H54 (cell line): ENCODE measurements around the gene SECISBP2.
A peak's percentile ranks its signal among the peaks of the same experiment; 100 is the strongest.

Experiments used
- DNase-seq: peaks from one replicate; pipeline ENCODE4 v3.0.0; 2011; ENCODE audit warnings: low spot score, mixed read lengths; ENCODE audit not compliant: insufficient read length
- FAIRE-seq: peaks from 3 replicates; lab custom pipeline; 2011; peaks lifted over from hg19 to GRCh38; lab: Jason Lieb, UNC
- POLR2A ChIP-seq: IDR thresholded peaks from 2 replicates; pipeline ENCODE4 v1.6.1; 2011; ENCODE audit warnings: low read depth, mild to moderate bottlenecking, low read length

SECISBP2 gene

DNA sequence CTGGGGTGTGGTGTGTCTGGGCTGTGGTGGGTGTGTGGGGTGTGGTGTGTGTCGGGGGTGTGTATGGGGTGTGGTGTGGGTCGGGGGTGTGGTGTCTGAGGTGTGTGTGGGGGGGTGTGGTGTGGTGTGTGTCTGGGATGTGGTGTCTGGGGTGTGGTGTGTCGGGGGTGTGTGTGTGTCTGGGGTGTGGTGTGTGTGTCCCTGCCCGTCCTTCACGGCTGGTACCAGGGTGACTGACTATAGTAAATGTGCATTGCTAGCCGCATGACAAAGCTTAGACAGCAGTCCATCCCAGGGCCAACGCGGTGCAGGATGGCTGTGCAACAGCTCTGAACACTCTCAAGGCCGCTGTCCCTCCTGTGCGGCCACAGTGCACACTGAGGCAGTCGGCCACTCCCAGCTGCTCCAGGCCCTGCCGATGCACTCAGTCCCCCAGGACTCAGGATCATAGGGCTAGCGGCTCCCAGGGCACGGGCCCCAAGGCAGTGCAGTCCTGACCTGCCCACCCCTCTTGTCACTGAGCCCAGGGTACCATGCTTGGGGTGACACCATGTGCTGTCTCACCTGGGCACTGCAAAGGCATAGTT, 54.0 kb downstream of the SECISBP2 start:
- TF ChIP-seq POLR2A: no peak
- DNase-seq (peak; percentile 37), FAIRE-seq (no peak)

DNA sequence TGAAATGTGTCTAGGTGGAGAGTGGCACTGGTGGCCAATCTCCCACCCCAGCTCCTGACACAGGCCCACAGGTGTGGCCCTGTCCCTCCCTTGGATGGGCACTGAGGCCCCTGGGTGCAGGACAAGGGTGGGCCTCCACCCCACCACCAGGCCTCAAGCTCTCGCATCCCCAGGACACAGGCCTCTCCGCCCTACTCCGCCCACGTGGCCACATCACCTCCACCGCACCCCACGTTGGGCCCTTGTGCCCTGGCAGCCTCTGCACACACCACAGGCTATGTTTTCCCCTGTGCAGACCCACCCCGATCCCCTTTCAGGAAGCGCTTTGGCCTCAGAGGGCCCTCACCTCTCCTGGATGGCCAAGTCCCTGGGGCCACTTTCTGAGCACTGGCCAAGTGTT, 54.7 kb downstream of the SECISBP2 start:
- no peak for TF ChIP-seq POLR2A
- FAIRE-seq: no peak
- DNase-seq: no peak

GRCh38 chr9:89374176-89374575, 55.9 kb downstream of the SECISBP2 start:
- TF ChIP-seq POLR2A: no peak
- FAIRE-seq (no peak), DNase-seq (no peak)

DNA sequence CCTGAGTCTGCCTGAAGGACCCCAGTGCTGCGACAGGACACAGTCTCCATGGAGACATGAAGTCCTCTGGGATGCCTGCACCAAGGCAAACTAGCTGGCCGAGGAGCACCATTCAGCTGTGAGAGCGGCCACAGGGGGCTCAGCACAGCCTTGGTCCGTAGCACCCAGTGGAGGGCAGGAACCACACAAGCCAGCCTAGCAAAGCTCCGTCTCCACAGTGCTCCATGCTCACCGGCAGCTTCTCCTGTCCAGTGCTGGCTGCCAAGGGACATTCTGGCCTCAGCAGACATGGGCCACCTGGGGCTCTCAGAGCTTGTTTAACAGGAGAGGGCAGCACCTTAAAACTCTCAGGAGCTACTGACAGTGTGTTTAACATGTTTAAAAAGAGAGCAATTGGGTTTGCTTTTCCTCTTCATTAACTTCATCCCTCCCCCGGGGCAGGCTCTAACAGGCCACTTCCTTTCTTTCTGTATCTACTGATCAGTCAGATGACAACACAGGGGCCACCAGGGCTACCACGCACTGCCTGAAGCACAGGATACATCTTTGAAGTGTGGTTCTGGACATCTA, 57.0 kb downstream of the SECISBP2 start:
- no peak for TF ChIP-seq POLR2A
- DNase-seq (no peak), FAIRE-seq (no peak)

DNA sequence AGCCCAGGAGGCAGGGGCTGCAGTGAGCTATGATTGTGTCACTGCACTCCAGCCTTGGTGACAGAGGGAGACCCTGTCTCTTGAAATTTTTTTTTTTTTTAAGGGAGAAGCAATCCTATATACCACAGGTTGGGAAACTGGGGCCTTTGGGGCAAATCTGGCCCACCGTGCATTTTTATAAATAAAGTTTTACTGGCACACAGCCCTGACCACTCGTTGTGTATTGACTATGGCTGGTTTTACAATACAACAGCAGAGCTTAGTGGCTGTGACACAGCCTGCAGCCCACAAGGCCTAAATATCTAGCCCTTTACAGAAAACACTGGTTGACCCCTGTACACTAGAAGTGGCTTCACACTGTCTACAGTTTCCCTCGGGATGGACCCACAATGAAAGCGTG, 58.0 kb downstream of the SECISBP2 start:
- DNase-seq (no peak), FAIRE-seq (no peak)
- no peak for TF ChIP-seq POLR2A

- no peak for TF ChIP-seq POLR2A
- FAIRE-seq: no peak
- DNase-seq: no peak
These were observed 58.5 kb downstream of the SECISBP2 start for GRCh38 chr9:89376741-89377351.

DNA sequence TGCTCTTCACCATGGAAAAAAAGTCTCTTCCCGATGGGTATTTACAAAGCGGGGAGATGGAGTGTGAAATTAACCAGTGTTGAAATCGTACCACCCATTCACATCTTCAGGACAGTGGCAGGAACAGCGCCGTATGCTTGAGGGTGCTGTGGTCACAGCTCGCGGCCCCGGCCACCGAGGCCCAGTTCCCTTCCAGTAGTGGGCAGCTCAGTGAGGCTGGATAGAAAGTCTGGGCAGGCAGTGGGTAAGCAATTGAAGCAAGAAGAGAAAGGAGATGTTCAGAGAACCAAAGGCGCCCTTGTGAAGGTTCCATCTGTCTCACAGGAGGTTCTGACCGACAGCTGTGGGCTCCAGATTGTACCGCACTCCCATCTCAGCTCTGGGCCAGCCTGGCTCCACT, 59.1 kb downstream of the SECISBP2 start:
- TF ChIP-seq POLR2A: no peak
- DNase-seq (no peak), FAIRE-seq (no peak)

GRCh38 chr9:89378541-89378940, 60.2 kb downstream of the SECISBP2 start:
- TF ChIP-seq POLR2A: no peak
- no peak for DNase-seq

DNA sequence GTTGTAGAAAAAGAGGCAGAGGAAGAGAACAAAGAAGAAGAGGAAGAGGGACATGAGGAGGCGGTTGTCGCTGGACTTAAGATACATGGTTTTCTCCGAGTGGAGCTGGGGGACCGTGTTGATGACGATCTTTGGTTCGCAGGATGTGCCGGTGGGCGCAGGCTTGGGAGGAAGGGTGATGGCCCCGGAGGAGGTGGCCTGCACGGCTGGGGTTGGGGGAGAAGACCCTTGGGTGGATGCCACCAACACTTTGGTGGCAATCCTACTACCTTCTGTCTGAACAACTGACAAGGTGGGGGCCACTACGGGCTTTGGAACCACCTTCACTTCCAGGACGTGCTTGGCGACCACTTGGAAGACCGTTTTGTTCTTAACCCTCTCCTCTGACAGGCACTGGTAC, 60.7 kb downstream of the SECISBP2 start:
- DNase-seq: no peak
- FAIRE-seq: no peak
- TF ChIP-seq POLR2A: no peak

More at GRCh38 chr9:89378541-89378940, 60.2 kb downstream of the SECISBP2 start:
- no peak for FAIRE-seq

- FAIRE-seq (no peak), DNase-seq (no peak)
- TF ChIP-seq POLR2A: no peak
These were observed 61.3 kb downstream of the SECISBP2 start for GRCh38 chr9:89379508-89380115.

- TF ChIP-seq POLR2A: no peak
- FAIRE-seq (no peak), DNase-seq (no peak)
These were observed 62.4 kb downstream of the SECISBP2 start for GRCh38 chr9:89380437-89381307.

- FAIRE-seq: no peak
- no peak for TF ChIP-seq POLR2A
These were observed 63.0 kb downstream of the SECISBP2 start for GRCh38 chr9:89381308-89381609.

GRCh38 chr9:89382026-89382986, 64.0 kb downstream of the SECISBP2 start:
- TF ChIP-seq POLR2A: no peak
- DNase-seq (no peak), FAIRE-seq (no peak)

More at GRCh38 chr9:89381308-89381609, 63.0 kb downstream of the SECISBP2 start:
- no peak for DNase-seq
